Measurements from ENCODE around the gene UBA5.

UBA5 gene

GRCh38 chr3:132659365-132660051 is 621 bp upstream of the UBA5 start, which contains the start of gene ACAD11:
Gene ACAD11, minus strand, starts transcription at chr3:132659809. Its CDS starts 58 bp downstream, at chr3:132659751.
- DNase-seq (ENCODE audit: low read depth): peak; percentile 38
- TF ChIP-seq CTCF (conservative IDR thresholded peaks at IDR 0.05; ENCODE audit: low read depth, low read length): peak; percentile 70
- H3K4me3 ChIP-seq (ENCODE audit: low read length): peak within 1 kb of the TSS; percentile 92

- peak overlapping the region; percentile 92 for H3K4me3 ChIP-seq (ENCODE audit: low read length)
- DNase-seq (ENCODE audit: low read depth): no peak
- TF ChIP-seq CTCF (conservative IDR thresholded peaks at IDR 0.05; ENCODE audit: low read depth, low read length): no peak
Measured at GRCh38 chr3:132660811-132661070, 612 bp downstream of the UBA5 start.

- H3K4me3 ChIP-seq (ENCODE audit: low read length): peak overlapping the region; percentile 92
- TF ChIP-seq CTCF (conservative IDR thresholded peaks at IDR 0.05; ENCODE audit: low read depth, low read length): no peak
- no peak for DNase-seq (ENCODE audit: low read depth)
Measured at GRCh38 chr3:132661101-132661500, 972 bp downstream of the UBA5 start.

- no peak for TF ChIP-seq CTCF (conservative IDR thresholded peaks at IDR 0.05; ENCODE audit: low read depth, low read length)
- H3K4me3 ChIP-seq (ENCODE audit: low read length): no peak overlapping the region
- no peak for DNase-seq (ENCODE audit: low read depth)
Measured at GRCh38 chr3:132662212-132662611, 2.1 kb downstream of the UBA5 start.

- TF ChIP-seq CTCF (conservative IDR thresholded peaks at IDR 0.05; ENCODE audit: low read depth, low read length): no peak
- no peak for DNase-seq (ENCODE audit: low read depth)
- H3K4me3 ChIP-seq (ENCODE audit: low read length): no peak overlapping the region
Measured at GRCh38 chr3:132665230-132665745, 5.2 kb downstream of the UBA5 start.

- H3K4me3 ChIP-seq (ENCODE audit: low read length): no peak overlapping the region
- TF ChIP-seq CTCF (conservative IDR thresholded peaks at IDR 0.05; ENCODE audit: low read depth, low read length): no peak
- no peak for DNase-seq (ENCODE audit: low read depth)
Measured at GRCh38 chr3:132669256-132669777, 9.2 kb downstream of the UBA5 start.

- no peak for TF ChIP-seq CTCF (conservative IDR thresholded peaks at IDR 0.05; ENCODE audit: low read depth, low read length)
- no peak for DNase-seq (ENCODE audit: low read depth)
Measured at GRCh38 chr3:132675408-132675807, 15.3 kb downstream of the UBA5 start.

More at GRCh38 chr3:132675408-132675807, 15.3 kb downstream of the UBA5 start:
- H3K4me3 ChIP-seq (ENCODE audit: low read length): no peak overlapping the region

All from retinal pigment epithelial cell (primary cell).